ENCODE data around the gene CEACAM19.
A peak's percentile ranks its signal among the peaks of the same experiment; 100 is the strongest.
"Not testable (repeated sequence)": the region's sequence is repeated elsewhere in the genome, so short reads cannot be mapped to it uniquely, and the experiment has no call there.

Gene CEACAM19

DNA sequence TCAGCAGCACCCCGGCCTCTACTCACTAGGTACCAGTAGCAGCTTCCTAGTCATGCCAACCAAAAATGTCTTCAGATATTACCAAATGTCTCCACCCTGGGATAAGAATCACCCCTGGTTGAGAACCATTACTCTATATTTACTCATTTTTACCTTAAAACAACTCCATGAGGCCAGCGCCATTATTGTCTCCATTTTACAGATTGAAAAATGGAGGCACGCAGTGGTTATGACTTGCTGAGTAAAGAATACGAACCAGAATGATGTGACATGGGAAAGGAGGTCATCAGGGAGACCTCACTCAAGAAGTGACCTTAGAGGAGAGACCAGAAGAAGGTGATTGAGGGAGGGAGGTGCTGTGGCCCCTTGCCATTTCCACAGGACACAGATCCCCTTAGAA, 2.2 kb downstream of the CEACAM19 start:
- DNase-seq (ENCODE audit: low read depth in 2 of 3, low spot score in 1 of 3), result no peak

DNA sequence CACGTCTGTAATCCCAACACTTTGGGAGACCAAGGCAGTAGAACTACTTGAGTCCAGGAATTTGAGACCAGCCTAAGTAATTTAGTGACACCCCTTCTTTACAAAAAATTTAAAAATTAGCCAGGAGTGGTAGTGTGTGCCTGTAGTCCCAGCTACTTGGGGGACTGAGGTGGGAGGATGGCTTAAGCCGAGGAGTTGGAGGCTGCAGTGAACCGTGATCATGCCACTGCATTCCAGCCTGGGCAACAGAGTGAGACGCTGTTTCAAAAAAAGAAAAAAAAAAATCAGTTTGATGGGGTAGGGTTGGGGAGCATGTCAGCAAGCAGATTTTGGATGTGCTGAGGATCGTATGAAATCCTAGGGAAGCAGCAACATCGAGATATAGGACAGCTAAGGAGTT, 4.2 kb downstream of the CEACAM19 start:
- no peak for DNase-seq (ENCODE audit: low read depth in 2 of 3, low spot score in 1 of 3)

DNA sequence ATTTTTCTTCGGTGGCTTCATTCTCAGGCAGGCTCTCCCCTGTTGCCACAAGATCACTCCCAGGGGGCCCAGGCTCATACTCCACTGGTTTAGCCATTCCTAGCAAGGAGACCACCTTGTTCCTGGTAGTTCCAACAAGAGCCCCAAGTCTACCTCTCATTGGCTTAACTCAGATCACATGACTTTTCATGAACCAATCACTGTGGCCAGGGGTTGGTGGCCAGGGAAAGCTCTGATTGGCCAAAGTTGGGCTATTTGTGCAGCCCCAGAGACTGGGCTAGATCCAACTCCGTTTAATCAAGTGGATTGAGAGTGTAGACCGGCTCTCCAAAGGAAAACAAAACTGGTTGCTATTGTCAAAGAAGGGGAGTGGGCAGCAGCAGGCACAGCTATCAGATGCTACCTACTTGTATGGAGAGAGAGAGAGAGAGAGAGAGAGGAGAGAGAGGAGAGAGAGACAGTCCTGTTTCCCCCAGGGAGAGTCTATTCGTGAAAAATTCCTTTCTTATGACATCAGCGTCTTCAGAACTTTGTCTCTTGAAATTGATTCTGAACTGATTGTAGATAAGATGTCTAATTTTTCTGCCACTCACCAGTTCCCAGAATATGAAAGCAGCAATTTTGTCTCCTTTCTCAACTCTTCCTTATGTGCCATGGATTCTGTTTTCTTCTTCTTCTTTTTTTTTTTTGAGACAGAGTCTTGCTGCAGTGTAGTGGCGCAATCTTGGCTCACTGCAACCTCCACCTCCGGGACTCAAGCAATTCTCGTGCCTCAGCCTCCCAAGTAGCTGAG, 5.9 kb downstream of the CEACAM19 start:
- no peak for DNase-seq (ENCODE audit: low read depth in 2 of 3, low spot score in 1 of 3)

DNA sequence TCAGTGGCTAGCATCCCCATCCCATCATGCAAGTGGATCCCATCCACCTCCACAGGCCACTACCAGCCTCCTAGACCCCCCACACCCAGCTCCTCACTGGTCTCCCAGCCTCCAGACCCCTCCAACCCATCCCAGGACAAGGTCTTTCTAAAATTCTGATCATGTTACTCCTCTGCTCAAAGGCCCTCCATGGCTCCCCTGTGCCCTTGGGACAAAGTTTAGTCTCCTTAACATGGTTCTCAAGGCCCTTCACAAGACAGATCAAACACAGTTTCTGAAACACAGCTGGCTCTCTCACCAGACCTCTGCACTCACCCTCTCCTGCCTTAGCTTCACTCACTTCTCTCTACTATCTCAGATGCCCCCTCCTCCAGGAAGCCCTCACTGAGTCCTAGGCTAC, 9.3 kb downstream of the CEACAM19 start:
- DNase-seq (ENCODE audit: low read depth in 2 of 3, low spot score in 1 of 3), result no peak

DNA sequence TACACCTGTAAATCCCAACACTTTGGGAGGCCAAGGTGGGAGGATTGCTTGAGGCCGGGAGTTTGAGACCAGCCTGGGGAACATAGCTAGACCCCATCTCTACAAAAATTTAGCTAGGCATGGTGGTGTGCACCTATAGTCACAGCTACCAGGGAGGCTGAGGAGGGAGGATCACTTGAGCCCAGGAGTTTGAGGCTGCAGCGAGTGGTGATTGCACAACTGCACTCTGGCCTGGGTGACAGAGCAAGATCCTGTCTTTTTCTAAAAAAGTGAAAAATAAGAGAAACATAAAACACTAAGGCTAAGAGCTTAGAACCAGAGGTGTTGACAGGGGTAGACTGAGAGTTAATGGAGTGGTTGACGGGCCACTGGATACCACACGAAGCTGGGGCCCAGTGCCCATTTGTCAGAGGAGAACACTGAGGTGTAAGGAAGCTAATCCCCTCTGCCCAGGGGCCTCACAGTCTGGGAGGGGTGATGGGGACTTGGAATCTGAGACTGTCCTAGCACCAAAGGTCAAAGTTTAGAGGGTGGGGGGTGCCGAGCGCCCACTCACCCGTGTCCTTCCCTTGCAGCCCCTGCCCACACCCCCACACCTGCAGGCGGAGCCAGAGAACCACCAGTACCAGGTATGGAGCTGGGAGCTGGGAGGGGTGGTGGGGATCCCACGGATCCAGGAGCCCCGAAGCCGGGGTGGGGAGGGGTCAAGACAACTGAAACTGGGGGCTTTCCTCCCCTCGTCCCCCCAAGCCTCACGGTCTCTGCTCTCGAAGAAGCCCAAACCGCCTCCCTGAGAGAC, 10.9 kb downstream of the CEACAM19 start:
- no peak for DNase-seq (ENCODE audit: low read depth in 2 of 3, low spot score in 1 of 3)

DNA sequence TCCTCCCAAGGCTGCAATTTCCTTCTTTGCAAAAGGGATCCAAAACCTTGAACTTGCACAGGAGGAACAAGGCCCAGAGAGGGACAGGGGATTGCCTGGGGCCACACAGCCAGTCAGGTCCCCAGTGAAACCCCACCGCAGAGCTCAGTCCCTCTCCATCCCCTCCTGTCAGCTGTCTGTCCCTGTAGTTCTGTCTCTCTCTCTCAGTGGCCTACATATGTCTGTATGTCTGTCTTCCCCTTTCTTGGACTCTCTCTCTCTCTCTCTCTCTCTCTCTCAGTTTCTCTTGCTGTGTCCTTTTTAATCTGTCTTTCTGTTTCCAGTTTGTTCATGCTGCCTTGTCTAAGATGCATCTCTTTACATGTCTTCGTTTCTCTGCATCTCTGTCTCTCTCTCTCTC, 11.5 kb downstream of the CEACAM19 start:
- DNase-seq (ENCODE audit: low read depth in 2 of 3, low spot score in 1 of 3), result no peak

DNA sequence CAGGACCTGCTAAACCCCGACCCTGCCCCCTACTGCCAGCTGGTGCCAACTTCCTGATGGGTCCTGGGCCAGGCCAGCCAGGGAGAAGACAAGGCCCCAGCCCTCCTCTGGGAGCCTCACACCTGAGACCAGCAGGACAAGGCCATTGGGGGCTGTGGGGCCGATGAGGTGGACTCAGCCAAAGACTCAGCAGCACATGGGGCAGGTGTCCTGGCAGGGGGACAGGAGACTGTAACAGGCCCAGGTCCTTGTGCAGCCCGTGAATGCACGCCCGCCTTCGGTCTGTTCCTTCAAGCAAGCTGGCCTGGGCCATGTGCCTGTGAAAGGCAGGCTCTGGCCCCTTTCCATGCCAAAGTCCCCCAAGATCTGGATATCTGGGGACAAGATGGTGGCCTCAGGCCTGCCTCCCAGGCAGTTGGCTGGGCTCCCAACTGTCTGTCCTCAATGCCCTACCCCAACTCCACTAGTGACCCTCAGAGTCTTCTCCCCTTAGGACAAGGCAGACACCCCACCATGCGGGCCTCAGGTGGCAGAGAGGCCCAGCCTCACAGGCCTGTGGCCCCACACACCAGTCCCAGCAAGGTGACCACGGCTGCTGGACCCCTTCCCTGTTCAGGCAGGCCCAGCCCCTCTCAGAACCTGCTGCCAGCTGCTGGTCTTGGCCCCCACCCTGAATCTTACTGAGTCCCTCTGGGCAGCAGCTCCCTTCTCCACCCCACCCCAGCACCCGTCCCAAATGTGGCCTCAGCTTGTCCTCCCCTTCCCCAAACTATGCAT, 12.3 kb downstream of the CEACAM19 start:
- DNase-seq (ENCODE audit: low read depth in 2 of 3, low spot score in 1 of 3), result no peak

DNA sequence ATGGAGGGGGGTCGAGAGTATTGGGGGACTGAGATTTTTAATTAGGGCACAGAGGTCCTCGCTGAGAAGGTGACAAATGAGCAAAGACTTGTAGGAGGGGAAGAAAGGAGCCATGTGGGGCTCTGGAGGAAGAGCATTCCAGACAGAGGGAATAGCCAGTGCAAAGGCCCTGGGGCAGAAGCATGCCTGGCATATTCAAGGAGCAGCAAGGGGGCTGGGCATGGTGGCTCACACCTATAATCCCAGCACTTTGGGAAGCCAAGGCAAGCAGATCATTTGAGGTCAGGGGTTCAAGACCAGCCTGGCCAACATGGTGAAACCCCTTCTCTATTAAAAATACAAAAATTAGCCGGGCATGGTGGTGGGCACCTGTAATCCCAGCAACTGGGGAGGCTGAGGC, 13.1 kb downstream of the CEACAM19 start:
- not testable (repeated sequence) for DNase-seq (ENCODE audit: low read depth in 2 of 3, low spot score in 1 of 3)

DNA sequence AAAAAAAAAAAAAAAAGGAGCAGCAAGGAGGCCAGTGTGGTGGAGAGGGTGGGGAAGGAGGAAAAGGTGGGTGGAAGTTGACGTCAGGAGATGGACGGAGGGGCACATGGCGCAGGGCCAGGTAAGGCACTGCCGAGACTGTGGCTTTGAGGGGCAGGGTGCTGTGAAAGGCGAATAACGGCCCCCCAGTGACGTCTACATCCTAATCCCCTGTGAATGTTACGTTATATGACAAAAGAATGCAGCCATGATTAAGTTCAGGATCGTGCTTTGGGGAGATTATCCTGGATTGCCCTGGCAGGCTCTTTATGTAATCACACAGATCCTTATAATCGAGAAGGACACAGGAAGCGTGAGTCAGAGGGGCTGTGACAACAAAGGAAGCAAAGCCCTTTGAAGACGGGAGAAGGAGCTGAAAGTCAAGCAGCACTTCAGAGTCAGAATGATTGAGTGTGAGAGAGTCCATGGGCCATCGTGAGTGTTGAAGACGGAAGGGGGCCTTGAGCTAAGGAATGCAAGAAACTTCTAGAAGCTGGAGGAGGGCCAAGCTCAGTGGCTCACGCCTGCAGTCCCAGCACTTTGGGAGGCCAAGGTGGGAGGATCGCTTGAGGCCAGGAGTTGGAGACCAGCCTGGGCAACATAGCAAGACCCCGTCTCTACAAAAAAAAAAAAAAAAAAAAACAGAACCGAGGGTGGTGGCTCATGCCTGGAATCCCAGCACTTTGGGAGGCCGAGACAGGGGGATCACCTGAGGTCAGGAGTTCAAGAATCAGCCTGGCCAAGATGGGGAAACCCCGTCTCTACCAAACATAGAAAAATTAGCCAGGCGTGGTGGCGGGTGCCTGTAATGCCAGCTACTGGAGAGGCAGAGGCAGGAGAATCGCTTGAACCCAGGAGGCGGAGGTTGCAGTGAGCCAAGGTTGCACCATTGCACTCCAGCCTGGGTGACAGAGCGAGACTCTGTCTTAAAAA, 13.9 kb downstream of the CEACAM19 start:
- peak in 1 of 3 donors; percentile 5 for DNase-seq (ENCODE audit: low read depth in 2 of 3, low spot score in 1 of 3)

DNA sequence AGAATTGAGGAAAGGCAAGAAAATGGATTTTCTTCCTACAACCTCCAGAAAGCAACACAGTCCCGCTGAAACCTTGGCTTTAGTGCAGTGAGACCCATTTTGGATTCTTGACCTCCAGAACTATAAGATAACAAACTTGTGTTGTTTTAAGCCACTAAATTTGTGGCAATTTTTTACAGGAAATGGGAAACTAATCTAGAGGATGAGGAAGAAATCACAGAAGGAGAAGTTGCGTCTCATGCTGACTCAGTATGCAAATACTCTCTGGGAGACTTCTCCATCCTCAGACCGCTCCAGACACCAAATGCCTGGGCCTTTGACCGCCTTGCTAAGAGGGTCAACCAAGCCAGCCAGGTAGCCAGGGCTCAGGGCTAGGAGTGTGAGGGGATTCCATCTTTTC, 14.6 kb downstream of the CEACAM19 start:
- no peak for DNase-seq (ENCODE audit: low read depth in 2 of 3, low spot score in 1 of 3)

DNA sequence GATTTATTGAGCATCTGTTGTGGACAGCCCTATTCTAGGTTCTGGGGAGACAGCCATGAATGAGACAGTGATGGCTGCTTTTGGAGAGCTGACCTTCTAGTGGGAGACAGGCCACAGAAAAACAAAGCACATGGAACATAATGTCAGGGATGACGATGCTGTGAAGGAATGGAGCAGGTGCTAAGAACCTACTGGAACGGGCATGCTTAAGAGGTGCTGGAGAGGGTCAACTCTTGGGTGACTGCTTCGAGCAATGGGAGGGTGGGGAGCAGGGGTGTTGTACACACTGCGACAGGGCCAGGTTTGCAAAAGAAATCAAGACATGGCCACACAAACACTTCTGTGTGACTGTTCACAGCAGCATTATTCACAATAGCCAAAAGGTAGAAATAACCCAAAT, 15.6 kb downstream of the CEACAM19 start:
- no peak for DNase-seq (ENCODE audit: low read depth in 2 of 3, low spot score in 1 of 3)

DNA sequence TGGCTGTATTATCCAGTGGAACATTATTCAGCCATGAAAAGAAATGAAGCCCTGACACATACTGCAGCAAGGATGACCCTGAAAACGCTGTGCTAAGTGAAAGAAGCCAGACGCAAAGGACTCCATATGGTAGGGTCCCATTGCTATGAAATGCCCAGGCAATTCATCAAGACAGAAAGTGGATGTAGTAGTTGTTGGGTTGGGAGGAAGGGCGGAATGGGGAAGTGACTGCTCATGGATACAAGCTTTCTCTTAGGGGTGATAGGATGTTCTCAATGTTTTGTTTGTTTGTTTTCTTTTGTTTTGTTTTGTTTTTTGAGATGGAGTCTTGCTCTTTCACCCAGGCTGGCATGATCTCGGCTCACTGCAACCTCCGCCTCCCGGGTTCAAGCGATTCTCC, 16.6 kb downstream of the CEACAM19 start:
- no peak for DNase-seq (ENCODE audit: low read depth in 2 of 3, low spot score in 1 of 3)

DNA sequence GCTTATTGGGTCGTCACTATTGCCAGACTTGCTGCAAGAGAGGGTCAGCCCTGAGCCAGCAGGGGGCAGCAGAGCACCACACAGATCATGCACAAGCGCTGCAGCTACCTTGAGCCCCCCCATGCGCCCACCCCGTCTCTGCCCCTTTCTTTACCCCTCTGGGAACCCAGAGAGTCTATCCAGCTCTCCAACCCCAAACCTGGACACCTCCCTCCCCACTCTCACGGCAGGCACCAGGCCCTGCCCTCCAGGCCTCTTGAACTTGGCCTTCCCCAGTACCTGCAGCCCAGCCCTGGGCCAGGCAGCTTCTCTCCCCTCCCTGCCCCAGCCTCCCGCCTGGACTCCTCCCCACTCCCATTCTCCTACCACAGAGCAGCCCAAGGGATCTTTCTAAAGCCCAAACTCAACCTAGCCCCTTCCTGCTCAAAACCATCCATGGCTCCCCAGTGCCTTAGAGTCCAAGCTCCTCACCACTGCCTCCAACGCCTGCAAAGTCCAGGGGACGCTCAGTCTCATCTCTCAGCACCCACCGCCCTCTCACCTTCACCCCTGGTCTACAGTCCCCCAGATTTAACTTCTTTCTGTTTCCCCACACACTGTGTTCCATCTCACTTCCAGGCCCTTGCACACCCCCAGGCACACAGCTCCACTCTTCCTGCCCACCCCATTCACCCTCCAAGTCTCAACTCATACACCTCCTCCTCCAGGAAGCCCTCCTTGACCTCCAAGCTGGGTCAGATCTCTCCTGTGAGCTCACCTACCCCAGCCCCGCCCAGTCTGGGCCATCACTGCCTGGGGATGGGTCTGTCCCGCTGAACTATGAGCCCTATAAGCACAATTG, 18.2 kb downstream of the CEACAM19 start:
- DNase-seq (ENCODE audit: low read depth in 2 of 3, low spot score in 1 of 3), result peak; percentile 55 to 81 (median 71)

DNA sequence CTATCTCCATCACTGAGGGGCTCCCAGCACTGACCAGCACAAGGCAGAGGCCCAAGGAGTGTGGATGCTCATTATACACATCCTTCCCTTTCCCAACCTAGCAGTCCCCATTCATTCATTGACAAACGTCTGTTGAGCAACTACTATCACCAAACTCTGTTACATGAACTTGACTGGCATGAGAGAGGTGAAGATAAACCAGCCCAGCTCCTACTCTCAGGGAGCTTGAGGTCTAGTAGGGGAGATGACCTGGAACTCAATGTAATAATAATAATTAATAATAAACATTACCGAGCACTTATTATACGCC, 18.8 kb downstream of the CEACAM19 start:
- no peak for DNase-seq (ENCODE audit: low read depth in 2 of 3, low spot score in 1 of 3)

DNA sequence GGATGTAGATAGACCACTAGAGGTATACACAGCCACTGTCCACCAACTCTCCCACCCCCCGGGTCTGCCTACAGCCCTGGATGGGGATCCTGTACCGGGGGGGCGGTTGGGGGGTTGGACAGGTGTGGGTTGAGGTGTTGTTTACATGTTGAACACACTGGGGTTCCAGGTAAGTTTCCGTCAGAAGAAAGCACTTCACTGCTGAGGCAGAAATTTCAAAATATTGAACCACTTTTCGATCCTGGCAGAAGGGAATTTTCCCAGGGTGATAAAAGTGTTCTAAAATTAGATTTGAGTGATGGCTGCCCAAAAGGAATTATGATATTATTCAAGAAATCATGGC, 21.1 kb downstream of the CEACAM19 start:
- DNase-seq (ENCODE audit: low read depth in 2 of 3, low spot score in 1 of 3), result no peak

DNA sequence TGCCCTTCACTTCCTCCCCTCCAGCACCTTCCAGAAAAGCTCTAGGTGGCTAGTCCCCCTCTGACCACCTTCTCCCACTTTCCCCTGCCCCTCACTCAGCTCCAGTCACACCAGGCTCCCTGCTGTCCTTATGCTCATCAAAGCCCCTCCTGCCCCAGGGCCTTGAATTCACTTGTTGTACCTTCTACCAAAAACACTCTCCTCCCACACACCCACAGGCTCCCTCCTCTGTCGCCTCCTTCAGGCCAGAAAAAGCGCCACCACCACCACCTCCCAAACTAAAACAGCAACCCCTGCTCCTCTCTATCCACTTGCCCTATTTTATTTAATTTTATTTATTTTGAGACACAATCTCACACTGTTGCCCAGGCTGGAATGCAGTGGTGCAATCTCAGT, 22.9 kb downstream of the CEACAM19 start:
- peak; percentile 13 to 38 (median 20) for DNase-seq (ENCODE audit: low read depth in 2 of 3, low spot score in 1 of 3)

DNA sequence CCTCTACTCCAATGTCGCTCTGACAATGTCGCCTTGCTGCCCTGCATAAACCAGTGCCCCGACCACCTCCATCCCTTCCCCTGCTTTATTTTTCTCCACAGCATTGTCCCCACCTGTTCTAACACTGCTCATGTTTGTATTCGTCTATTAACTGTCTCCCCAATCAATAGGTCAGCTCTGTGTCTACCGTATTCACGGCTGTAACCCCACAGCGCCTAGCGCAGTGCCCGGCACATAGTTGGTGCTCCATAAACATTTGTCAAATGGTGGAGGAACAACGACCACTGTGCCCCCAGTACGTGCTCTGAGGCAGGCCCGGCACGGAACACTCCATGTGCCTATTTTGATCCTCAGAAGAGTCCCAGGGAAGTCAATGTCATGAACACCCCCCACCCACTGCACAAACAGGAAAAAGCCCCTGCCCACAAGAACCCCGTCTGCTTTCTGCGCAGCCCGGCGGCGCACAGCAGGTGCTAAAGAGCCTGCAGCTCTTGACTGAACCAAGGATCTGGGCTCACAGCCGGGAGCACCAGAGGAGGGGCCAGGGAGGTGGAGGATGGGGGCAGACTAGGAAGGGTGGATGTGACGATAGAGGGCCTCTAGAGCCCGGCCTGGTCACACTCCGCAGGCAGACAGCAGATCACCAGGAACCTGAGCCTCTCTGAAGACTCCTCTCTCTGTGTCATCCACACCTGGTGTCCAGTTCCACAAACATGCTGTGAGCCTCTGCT, 25.8 kb downstream of the CEACAM19 start:
- DNase-seq (ENCODE audit: low read depth in 2 of 3, low spot score in 1 of 3), result no peak

DNA sequence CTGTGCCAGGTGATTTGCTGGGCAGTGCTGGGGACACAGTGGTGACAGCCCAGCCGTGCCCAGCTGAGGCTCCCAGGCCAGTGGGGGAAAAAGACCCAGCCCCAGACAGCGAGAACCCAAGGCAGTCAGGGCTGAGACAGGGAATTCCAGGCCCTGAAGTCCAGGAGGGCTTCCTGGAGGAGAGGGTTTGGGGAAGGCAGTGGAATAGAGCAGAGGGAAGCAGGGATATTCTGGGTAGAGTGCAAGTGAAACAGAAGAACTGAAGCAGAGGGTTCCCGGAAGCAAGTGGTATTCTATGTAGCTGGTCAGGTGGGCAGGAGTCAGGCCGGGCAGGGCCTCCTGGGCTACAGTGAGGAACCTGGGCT, 26.4 kb downstream of the CEACAM19 start:
- DNase-seq (ENCODE audit: low read depth in 2 of 3, low spot score in 1 of 3), result no peak

DNA sequence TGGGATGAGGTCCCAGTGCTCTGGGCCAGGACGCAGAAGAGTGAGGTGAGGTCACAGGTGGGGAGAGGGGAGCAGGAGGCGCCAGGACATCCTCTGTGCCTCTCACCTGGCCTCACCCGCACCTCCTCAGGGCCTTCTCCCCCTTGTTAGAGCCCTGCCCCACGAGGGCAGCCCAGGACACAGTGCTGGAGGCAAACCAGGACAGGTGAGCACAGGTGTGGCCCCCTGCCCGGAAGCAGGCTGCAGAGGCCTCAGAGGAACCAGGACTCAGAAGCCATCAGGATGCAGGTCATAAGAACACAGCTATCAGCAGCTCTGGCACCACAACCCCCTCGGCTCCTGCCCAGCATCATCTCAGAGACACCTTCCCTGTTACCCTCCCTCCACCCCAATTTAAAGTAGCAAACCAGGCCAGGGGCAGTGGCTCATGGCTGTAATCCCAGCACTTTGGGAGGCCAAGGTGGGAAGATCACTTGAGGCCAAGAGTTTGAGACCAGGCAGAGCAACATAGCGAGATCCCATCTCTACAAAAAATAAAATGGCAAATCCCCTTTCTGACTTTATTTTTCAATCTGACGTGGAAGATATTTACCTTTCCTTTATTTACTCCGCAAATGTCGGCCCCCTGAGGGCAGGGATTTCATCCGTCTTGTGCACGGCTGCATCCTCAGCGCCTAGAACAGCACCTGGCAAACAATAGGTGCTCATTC, 27.4 kb downstream of the CEACAM19 start, which contains the start of gene CEACAM16:
CEACAM16 (plus strand) TSS at position 660 of the 710 bp plus-strand sequence. CDS start 2,306 bp downstream, outside the sequence.
- DNase-seq (ENCODE audit: low read depth in 2 of 3, low spot score in 1 of 3), result no peak

Measured in stimulated activated CD4-positive, alpha-beta T cell treated with anti-CD3 and anti-CD28 coated beads, Interleukin-12 subunit alpha, Interleukin-12 subunit beta, amount 100 ng/mL, for 48 hours (primary cell).